GM12874 (cell line): ENCODE results near the gene RPL28.

Experiments used
- TF ChIP-seq, protein P1 (sequence below): IDR thresholded peaks from 2 replicates; pipeline ENCODE4 v1.5.1; 2011; ENCODE audit warnings: low read depth, mild to moderate bottlenecking, control low read depth, low read length, moderate library complexity; ENCODE audit not compliant: insufficient read depth

Gene RPL28

DNA sequence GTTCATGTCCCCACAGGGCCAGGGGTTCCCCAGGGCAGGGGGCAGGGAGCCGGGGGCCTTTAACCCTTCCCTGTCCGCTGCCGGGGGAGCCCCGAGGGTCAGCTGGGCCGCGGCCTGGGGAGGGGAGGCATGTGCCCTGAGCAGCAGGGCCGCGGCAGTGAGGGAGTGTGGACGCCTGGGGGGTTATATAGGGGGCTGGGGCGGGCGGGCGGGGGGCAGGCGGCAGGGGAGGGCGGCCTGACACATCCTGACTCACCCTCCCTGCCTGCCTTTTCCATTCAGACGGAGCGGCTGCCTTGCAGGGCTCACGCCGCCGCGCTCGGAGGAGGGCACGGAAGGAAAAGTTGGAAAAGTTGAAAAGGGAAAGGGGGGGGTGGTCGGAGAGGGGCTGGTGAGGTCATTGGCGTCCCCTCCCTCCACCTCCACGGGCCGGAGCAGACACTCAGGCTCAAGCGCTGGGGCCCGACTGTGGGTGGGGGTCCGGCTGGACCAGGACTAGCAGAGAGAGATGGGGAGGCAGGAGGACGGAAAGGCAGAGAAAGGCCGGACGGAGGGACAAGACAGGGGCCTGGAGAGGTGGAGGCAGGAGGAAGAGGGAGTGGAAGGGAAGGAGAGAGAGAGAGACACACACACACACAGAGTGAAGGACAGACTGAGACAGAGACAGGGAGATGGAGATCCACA is 15.3 kb upstream of the RPL28 start, which contains the start of gene IL11:
TSS of gene IL11 (minus strand) at position 159 of the 684 bp plus-strand sequence. CDS start at position 6, 153 bp downstream.
- TF ChIP-seq, protein P1, sequence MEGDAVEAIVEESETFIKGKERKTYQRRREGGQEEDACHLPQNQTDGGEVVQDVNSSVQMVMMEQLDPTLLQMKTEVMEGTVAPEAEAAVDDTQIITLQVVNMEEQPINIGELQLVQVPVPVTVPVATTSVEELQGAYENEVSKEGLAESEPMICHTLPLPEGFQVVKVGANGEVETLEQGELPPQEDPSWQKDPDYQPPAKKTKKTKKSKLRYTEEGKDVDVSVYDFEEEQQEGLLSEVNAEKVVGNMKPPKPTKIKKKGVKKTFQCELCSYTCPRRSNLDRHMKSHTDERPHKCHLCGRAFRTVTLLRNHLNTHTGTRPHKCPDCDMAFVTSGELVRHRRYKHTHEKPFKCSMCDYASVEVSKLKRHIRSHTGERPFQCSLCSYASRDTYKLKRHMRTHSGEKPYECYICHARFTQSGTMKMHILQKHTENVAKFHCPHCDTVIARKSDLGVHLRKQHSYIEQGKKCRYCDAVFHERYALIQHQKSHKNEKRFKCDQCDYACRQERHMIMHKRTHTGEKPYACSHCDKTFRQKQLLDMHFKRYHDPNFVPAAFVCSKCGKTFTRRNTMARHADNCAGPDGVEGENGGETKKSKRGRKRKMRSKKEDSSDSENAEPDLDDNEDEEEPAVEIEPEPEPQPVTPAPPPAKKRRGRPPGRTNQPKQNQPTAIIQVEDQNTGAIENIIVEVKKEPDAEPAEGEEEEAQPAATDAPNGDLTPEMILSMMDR = no peak

DNA sequence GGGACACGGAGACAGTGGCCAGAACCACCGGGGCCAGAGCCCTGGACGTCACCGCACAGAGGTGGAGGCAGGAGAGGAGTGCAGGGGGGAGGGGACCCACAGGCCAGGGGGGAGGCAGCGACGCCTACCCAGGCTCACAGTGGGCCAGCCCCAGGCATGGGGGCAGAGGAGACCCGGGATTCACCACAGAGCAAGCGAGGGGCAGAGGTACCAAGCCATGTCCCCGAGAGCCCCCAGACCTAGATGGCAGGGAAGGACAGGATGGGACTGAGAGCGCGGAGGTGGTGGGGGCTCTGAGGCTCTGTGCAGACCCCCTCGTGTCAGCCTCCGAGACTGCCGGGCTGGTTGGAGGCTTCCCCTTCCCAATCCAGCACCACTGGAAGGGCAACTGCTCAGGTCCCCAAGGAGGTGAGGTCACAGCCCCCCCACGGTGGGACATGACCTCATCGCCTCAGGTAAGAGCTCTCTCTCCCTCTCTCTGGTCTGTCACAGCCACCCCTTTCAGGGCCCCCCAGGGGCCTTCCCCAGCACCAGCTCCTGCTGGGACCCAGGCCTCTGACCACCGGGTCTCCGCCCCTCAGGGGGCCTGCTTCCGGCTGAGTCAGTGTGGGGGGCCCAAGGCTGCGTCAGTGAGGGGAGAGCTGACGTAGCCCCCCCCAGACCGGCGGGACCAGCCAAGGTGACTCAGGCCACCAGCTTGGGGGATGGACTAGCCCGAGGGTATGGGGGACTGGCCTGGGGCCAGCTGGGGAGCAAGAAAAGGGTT is 13.2 kb upstream of the RPL28 start:
- TF ChIP-seq, protein P1 = no peak

DNA sequence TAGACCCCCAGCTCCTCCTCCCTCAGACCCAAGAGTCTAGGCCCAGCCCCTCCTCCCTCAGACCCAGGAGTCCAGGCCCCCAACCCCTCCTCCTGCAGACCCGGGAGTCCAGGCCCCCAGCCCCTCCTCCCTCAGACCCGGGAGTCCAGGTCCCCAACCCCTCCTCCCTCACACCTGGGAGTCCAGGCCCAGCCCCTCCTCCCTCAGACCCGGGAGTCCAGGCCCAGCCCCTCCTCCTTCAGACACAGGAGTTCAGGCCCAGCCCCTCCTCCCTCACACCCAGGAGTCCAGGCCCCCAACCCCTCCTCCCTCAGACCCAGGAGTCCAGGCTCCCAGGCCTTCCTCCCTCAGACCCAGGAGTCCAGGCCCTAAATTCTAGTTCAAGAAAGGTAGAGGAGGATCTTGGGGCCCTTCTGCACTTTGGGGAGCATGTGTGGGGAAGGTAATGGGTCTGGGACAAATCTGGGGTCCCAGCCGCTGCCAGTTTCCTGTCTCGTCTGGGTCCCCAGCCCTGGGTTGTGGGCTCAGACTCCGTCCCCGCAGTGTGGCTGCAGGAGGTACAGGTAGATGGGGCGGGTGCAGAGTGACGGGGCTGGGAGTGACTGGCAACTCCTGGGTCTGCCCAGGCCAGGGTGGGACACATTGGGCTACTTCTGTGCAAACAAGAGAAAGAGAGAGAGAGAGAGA is 12.3 kb upstream of the RPL28 start:
- TF ChIP-seq, protein P1 = no peak

DNA sequence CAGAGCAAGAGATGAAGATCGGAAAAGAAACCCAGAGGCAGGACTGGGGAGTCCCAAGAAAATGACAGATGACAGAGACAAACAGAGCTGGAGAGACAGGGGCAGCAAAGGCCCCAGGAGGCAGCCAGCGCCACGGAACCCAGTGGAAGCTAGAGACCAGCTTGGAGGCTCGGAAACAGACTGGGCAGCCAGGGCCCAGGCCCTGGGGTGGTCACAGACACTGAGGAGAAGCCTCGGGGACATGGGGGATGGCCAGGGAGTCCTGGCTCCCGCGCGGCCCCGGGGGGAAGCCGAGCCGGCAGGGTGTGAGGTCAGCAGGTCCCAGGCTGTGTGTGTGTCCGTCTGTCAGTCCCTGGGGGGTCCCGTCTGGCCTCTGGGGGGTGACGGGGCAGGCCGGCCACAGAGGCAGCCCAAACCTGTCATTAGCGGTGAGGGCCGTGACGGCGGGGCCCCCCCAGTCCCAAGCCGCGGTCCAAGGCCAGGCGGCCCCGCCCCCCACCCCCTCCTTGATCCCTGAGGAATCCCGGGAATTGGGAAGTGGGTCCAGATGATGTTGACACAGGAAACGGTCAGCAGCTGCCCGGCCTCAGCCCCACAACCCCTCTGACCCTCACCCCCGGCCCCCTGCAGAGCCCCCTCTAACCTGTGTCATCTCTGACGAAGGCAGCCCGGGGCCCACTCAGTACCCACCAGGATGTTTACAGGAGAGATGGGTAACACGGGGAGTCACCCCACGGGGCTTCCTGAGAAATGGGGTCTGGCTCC is 11.6 kb upstream of the RPL28 start:
- TF ChIP-seq, protein P1 = no peak

DNA sequence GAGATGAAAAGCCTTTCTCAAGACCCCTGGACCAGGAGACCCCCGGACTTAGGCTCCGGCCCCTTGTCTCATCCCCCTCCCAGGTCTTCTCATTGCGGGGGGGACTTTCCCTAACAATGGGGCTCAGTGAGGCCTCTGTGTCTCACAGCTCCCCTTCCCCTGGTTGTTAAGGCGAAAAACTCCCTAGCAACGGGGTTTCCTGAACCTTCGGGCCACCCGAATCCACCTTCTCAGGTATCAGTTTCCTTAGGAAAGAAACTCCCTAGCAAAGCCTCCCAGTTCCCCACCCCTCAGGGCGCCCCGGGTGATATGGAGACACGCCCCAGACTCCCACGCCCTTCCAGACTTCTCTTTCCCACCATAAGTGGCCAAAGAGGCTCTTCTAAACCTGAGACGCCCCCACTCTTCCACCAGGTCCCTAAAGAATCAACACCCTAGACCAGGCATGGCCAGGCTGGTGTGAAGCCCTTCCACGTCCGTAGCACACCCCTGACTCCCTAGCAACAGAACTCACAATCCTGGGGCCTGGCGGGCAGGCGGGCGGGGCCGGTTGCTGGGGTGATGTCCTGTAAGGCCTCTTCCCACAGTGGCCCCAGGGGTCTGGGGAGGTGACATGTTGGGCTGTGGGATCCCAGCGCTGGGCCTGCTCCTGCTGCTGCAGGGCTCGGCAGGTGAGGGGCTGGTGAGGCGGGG is 9.3 kb upstream of the RPL28 start, which contains the start of gene TMEM190:
TSS of gene TMEM190 (plus strand) at position 586 of the 693 bp plus-strand sequence. CDS start at position 614, 28 bp downstream.
- TF ChIP-seq, protein P1 = no peak

DNA sequence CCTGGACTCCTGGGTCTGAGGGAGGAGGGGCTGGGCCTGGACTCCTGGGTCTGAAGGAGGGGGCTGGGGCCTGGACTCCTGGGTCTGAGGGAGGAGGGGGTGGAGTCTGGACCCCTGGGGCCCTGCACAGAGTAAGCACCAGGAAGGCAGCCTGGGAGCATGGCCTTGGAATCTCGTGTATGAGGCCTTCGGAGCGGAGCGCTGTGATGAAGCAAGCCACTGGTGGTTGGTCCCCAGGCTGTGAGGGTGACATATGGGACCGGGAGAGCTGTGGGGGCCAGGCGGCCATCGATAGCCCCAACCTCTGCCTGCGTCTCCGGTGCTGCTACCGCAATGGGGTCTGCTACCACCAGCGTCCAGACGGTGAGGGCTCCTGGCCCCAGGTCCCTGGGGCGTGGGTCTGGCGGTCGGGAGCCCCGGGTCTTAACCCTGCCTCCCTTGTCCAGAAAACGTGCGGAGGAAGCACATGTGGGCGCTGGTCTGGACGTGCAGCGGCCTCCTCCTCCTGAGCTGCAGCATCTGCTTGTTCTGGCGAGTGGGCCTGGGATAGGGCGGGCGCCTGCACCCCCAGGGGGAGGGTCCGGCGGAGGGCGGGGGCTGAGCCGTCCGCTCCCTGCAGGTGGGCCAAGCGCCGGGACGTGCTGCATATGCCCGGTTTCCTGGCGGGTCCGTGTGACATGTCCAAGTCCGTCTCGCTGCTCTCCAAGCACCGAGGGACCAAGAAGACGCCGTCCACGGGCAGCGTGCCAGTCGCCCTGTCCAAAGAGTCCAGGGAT is 8.2 kb upstream of the RPL28 start:
- TF ChIP-seq, protein P1 = no peak
